ENCODE measurements around the gene ZNF107. TPM values are rescaled to one million over a fixed set of nuclear protein-coding genes. Genes with fewer than 3 reads are reported as not detected.
"Not testable (repeated sequence)": the region's sequence is repeated elsewhere in the genome, so short reads cannot be mapped to it uniquely, and the experiment has no call there.

ZNF107 gene
- total RNA-seq, 1 donor from 2014 or later, result 13.8 TPM

DNA sequence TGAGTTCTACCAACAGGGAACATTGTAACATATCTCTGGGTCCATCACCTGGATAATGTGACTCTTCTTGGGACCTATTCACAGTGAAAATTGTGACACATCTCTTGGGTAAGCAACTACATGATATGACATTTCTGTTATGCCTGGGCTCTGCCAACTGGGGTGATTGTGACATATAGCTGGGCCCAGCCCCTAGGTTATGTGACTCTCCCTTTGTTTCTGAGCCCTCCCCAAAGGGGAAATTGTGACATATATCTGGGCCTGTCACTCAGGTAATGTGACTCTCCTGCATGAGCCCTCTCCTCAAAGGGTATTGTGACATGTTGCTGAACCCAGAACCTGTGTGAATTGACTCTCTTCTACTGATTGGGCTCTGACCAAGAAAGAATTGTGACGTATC lies 22.4 kb upstream of the ZNF107 start:
- DNase-seq (ENCODE audit: low spot score), result no peak

DNA sequence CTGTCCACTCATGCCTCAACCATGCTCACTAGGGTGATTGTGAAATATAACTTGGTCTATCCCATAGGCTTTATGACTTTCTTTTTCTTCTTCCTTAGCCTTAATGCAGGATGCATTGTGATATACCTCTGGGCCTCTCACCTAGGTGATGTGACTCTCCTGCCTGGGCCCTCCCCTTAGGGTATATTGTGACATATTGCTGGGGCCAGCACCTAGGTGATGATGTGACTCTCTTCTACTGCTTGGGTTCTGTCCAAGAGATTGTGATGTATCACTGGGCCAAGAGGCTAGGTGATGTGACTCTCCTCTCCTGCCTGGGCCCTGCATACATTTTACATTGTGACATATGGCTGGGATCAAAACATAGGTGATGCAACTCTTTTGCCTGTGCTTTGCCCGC lies 14.7 kb upstream of the ZNF107 start:
- DNase-seq (ENCODE audit: low spot score), result no peak

DNA sequence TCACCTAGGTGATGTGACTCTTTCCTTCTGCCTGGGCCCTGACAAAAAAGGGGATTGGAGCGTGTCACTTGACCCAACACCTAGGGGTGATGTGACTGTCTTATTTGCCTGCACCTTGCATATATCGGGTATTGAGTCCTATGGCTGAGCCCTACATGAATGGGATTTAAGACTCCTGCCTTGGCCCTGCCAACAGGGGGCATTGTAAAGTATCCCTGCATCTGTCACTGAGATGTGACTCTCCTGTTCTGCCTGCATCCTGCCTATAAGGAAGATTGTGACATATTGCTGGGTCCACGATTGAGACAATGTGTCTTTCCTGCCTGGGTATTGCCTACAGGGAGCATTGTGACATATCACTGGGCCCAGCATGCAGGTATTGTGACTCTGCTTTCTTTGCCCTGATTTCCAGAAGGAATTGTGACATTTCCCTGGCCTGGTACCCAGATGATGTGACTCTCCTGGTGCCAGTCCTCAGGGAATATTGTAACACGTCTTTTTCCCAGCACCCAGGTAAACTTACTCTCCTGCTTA lies 14.2 kb upstream of the ZNF107 start:
- DNase-seq (ENCODE audit: low spot score), result peak; percentile 6

DNA sequence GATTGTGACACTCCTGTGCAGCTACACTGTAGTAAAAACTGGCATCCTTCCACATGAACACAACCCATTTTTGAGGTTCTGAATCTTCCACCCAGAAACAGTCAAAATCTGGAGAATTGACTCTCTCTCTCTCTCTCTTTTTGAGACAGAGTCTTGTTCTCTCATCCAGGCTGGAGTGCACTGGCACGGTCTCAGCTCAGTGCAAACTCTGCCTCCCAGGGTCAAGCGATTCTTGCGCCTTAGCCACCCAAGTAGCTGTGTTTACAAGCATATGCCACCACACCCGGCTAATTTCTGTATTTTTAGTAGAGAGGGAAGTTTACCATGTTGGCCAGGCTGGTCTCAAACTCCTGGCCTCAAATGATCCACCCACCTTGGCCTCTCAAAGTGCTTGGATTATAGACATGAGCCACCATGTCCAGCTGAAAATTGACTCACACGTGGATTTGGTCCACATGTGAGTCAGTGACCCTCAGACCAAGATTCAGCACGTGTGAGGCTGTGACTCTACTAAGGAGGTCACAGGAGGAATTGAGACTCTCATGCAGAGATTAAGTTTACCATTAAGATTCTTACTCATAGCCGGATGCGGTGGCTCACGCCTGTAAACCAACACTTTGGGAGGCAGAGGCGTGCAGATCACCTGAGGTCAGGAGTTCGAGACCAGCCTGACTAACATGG lies 12.1 kb upstream of the ZNF107 start:
- DNase-seq (ENCODE audit: low spot score), result peak; percentile 8

DNA sequence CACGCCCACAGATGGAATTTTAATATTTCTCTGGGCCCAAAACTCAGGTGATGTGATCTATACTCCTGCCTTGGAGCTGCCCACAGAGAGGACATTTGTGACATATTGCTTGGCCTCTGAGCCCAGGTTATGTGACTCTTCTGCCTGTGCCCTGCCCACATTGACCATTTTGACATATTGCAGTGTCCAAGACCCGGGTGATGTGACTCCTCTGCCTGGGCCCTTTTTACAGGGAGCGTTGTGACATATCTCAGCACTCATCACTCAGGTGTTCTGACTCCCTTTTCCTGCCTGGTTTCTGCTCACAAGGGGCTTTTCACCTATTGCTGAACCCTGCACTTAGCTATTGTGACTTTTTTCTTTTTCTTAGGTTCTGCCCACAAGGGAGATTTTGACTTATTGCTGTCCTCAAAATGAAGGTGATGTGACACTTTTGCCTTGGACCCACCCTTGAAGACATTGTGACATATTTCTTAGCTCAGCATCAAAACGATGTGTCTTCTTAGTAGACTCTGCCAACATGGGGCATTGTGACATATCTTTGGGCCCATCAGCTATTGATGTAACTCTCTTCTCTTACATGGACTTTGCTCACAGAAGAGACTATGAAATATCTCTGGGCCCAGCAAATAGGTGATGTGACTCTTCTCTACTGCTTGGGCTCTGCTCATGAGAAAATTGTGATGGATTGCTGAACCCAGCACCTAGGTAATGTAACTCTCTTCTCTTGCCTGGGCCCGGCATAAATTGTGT lies 11.0 kb upstream of the ZNF107 start:
- peak; percentile 9 for DNase-seq (ENCODE audit: low spot score)

DNA sequence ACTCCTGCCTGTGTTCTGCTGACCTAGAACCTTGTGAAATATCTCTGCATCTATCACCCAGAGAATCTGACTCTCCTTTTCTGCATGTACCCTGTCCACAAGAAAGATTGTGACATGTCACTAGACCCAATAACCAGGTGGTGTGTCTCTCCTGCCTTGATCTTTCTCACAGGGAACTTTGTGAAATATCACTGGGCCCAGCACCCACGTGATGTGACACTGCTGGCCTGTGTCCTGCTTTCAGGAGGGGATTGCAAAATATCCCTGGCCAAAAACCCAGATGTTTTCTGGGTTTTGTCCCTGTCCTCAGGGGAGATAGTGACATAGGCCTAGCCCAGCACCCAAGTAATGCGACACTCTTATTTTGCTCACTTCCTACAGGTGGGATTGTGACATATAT lies 10.1 kb upstream of the ZNF107 start:
- peak; percentile 3 for DNase-seq (ENCODE audit: low spot score)

DNA sequence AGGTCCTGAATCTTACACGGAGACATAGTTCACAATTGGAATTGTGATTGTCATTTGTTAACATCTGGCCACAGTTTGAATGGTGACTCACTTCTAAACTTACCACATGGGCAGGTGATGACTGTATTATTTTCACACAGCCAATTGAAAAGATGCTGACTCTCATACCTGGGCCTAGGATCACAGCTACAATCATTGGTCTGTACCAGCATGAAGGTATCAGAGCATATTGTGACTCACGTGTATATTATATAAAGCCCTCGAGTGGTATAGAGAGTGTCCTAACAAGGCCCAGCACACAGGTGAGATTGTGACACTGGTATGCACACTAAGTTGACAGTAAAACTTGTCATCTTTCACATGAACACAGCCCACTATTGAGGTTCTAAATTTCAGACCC lies 9.4 kb upstream of the ZNF107 start:
- DNase-seq (ENCODE audit: low spot score), result peak; percentile 1

DNA sequence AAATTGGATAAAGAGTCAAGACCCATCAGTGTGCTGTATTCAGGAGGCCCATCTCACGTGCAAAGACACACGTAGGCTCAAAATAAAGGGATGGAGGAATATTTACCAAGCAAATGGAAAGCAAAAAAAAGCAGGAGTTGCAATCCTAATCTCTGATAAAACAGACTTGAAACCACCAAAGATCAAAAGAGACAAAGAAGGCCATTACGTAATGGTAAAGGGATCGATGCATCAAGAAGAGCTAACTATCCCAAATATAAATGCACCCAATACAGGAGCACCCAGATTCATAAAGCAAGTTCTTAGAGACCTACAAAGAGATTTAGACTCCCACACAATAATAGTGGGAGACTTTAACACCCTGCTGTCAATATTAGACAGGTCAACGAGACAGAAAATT lies 3.8 kb upstream of the ZNF107 start:
- not testable (repeated sequence) for DNase-seq (ENCODE audit: low spot score)

DNA sequence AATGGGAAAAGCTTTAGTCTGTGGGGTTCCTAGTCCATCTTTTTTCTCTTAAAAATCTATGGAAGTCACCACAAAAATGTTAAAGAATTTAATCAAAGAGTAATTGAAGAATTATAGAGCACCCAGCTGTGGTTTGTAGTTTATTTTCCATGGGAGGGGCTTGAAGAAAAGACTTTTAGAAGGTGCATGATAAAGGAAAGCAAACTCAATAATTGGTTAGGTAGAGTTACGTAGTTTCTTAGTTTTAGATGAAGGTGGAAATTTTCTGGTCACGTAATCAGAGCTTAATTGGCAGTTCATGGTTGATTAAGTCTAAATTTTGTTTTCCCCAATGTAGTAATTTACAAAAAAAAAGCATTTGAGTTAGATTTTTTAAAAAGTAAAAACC lies 724 bp downstream of the ZNF107 start:
- no peak for DNase-seq (ENCODE audit: low spot score)

DNA sequence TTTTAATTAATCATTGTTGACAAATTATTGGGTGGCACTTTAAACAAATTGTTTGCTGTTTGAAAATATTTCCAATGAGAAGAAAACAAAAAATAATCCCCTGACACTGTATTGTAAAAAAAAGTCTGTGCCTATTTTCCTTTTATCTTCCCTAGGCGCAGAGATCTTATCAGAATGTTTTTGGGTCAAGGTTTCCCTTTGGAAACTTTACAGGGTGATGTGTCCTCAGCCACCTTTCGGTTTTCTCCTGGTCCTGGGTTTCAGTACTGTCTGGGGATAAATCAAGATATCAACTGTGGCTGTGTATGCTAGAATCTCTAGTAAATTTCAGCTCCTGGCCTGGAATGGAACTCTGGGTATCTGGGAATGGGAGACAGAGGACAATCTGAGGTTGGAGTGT lies 1.4 kb downstream of the ZNF107 start:
- DNase-seq (ENCODE audit: low spot score), result peak; percentile 7

DNA sequence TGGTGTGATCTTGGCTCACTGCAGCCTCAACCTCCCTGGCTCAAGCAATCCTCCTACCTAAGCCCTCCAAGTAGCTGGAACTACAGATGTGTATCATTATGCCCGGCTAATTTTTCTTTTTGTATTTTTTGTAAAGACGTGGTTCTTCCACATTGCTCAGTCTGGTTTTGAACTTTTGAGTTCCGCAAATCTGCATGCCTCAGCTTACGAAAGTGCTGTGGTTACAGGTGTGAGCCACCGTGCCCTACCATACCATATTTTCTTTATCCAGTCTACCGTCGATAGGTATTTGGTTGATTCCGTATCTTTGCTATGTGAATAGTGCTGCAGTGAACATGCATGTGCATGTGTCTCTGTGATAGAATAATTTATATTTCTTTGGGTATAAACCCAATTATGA lies 6.5 kb downstream of the ZNF107 start:
- peak; percentile 19 for DNase-seq (ENCODE audit: low spot score)

DNA sequence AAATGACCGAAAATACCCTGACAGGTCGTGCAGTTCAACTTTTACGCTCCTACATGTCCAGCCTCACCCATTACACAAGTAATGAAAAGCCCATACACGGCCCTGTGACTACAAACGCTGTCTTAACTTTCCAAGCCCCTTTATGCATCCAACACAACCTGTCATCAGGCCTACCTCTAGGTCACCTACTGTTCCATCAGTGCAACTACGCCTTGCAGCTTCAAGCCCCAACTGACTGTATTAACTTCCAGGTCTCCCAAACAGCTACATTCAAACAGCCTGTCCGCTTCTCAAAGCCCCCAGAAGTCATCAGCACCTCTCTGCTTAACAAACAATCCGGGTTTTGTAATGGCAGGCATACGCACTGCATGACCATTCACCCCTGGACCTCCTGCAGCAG lies 19.2 kb downstream of the ZNF107 start:
- no peak for DNase-seq (ENCODE audit: low spot score)

DNA sequence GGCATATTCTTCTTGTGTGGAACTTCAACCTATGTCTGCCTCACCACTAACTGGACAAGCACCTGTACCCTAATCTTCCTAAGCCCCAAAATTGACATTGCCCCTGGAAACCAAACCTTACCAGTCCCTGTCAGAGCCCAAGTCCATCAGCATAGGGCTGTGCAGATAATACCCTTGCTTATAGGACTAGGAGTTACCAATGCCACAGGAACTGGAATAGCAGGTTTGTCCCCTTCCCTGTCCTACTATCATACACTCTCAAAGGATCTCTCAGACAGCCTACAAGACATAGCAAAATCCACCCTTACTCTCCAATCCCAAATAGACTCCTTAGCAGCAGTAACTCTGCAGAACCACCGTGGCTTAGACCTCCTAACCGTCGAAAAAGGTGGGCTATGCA lies 19.8 kb downstream of the ZNF107 start:
- DNase-seq (ENCODE audit: low spot score), result no peak

DNA sequence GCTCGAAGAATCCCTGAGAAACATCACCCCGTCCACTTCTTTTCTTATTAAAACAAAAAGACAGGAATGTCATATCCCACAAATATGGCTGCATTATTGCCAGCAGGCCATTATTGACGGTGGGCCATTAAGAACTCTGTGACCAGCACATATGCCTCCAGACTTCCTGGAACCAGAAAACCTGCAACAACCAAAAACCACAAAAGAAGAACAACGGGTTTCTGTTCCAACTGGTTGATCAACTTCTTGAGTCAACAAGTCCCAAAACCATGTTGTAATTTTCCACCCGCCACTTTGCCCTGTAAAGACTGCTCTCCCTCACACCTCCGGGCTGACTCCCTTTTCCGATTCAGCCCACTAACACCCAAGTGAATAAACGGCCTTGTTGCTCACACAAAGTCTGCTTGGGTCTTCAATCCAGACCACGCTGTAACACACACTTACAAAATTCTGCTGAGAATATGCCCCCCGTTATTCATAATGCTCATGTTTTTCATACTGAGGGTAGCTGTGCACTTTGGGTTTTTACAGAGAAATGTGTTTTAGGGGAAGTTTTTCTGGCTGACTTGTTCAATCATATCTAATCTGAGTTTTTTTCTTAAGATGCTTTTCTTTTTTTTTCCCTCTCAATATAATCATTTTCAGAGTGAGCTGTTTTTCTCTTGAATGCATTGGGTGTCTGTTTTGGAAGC lies 20.7 kb downstream of the ZNF107 start:
- DNase-seq (ENCODE audit: low spot score), result peak; percentile 78

DNA sequence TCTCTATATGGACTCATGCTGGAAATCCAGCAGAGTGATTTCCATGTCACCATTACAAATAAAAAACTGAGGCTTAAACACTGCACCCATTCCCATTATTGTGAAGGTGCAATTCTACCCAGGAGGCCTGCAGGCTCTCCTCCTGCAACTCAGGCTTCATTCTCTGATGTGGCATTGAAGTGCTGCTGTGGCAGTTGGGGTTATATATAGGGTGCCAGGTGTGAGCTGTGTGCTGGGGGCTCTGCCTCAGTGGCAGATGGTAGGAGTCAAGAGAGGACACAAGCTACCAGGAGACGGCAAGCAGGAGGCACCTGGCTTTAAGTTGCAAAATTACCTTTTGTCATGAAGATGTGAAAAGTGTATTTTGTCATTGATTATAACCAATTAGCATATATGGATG lies 21.3 kb downstream of the ZNF107 start:
- no peak for DNase-seq (ENCODE audit: low spot score)

DNA sequence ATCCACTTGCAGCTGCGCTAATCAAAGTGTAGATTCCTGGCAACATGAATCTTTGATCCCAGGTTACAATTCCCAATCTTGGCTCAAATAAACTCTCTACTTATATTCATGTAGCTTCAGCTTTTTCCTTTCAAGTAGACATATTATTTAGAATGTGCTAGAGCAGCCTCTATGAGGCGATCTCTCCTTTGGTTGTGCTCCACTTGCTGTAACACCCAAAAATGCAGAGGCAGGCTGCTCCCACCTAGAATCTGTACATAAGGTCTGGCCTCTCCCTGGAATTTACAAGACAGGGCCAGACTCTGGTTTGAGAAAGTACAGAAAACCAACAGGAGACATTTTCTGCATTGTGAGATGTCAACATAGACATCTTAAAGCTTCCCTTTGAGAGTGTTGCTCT lies 23.1 kb downstream of the ZNF107 start:
- DNase-seq (ENCODE audit: low spot score), result no peak

DNA sequence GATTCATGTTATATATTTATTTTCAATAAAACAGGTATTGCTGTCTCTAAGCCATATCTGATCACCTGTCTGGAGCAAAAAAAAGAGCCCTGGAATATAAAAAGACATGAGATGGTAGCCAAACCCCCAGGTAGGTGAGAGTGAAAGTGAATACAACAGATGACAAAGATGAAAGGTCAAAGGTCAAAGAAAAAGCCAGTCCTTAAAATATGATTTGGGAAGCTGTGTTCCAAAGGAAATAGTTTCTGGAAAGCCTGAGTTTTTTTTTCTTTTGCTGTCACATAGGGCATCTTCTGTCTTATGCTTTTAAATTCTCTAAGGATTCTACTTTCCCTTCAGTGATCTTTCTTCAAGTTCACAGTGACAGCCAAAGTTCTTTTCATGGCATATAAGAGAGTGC lies 25.9 kb downstream of the ZNF107 start:
- DNase-seq (ENCODE audit: low spot score), result no peak

DNA sequence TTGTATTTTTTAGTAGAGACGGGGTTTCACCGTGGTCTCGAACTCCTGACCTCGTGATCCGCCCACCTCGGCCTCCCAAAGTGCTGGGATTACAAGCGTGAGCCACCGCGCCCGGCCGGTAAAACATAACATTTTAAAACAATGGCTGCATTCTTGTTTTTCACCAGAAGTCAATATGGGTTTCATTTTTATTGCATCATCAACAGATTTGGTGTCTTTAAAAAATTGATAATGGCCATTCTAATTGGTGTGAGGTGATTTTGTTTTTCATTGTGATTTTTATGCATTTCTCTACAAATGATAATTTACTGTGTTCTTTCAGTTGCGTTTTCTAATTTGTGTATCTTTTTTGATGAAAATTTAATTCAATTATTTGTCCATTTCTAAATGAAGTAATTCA lies 31.9 kb downstream of the ZNF107 start:
- not testable (repeated sequence) for DNase-seq (ENCODE audit: low spot score)

DNA sequence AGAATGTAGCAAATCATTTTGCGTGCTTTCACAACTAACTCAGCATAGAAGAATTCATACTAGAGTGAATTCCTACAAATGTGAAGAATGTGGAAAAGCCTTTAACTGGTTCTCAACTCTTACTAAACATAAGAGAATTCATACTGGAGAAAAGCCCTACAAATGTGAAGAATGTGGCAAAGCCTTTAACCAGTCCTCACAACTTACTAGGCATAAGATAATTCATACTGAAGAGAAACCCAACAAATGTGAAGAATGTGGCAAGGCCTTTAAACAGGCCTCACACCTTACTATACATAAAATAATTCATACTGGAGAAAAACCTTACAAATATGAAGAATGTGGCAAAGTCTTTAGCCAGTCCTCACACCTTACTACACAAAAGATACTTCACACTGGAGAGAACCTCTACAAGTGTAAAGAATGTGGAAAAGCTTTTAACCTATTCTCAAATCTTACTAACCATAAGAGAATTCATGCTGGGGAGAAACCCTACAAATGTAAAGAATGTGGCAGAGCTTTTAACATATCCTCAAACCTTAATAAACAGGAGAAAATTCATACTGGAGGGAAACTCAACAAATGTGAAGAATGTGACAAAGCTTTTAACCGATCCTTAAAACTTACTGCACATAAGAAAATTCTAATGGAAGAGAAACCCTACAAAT lies 40.8 kb downstream of the ZNF107 start:
- no peak for DNase-seq (ENCODE audit: low spot score)

DNA sequence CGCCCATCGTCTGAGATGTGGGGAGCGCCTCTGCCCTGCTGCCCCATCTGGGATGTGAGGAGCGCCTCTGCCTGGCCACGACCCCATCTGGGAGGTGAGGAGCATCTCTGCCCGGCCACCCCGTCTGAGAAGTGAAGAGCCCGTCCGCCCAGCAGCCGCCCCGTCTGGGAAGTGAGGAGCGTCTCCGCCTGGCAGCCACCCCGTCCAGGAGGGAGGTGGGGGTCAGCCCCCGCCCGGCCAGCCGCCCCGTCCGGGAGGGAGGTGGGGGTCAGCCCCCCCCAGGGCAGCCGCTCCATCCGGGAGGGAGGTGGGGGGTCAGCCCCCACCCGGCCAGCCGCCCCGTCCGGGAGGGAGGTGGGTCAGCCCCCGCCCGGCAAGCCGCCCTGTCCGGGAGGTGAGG lies 52.0 kb downstream of the ZNF107 start:
- DNase-seq (ENCODE audit: low spot score), result not testable (repeated sequence)

DNA sequence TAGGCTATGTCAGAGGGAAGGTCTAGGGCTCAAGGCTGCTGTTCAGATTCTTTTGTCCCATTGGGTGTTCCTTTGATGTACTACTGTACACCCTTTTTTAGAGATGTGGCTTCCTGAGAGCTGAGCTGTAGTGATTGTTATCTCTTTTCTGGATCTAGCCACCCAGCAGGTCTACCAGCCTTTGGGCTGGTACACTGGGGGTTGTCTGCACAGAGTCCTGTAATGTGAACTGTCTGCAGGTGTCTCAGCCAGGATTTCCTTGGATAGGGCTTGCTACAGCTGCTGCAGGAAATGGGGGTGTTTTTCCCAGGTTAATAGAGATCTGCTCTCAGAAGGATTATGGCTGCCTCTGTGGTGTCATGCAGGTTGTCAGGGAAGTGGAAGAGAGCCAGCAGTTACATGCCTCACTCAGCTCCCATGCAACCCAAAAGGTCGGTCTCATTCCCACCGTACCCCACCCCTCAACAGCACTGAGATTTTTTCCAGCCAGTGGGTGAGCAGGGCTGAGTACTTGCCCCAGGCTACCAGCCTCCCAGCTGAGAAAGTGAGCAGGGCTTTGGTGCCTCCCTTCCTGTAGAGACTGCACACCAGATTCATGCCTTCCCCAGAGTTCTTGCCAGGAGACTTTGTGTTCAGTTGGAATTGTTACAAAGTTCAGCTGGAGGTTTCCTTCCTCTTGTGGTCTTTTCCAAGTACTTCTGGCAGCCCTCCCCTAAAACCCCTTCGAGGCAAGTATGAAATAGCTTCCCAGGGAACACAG lies 63.3 kb downstream of the ZNF107 start:
- DNase-seq (ENCODE audit: low spot score), result no peak
